Measurements from ENCODE around the gene EGFLAM. TPM values are rescaled to one million over a fixed set of nuclear protein-coding genes. Genes with fewer than 3 reads are reported as not detected.

The EGFLAM gene
- polyA plus RNA-seq, 1 experiment = 16.4 TPM

- peak; percentile 46 for DNase-seq (ENCODE audit: low read depth, low spot score)
- no peak overlapping the region for H3K27ac ChIP-seq (ENCODE audit: low read depth, low read length)
- TF ChIP-seq CTCF (IDR thresholded peaks at IDR 0.05; ENCODE audit: low read depth, low read length) = peak; percentile 86
- ChIA-PET CTCF (interaction anchor here (0.6 to 3.3 kb wide), 43 partner anchors 10 to 900 kb away, joined by 3 to 71 read pairs (median 5); no protein-coding TSS in a partner anchor), POLR2A (interaction anchor here (0.5 kb wide), 1 partner anchor 462 kb away, joined by 3 read pairs; no protein-coding TSS in a partner anchor)
- no peak overlapping the region for H3K4me3 ChIP-seq (ENCODE audit: low read depth, low read length)
- no peaks in the 10 kb centered on the region for H3K9me3 ChIP-seq (ENCODE audit: control insufficient read depth, insufficient read depth, low read length)
- H3K27me3 ChIP-seq (ENCODE audit: control insufficient read depth, insufficient read depth, low read length) = peaks cover 25% of the 10 kb centered on the region
Observed at GRCh38 chr5:38382898-38383297, 124.5 kb downstream of the EGFLAM start.

- Histone ChIP-seq H3K4me3 (ENCODE audit: low read depth, low read length) (no peak overlapping the region), H3K27ac (ENCODE audit: low read depth, low read length) (no peak overlapping the region), H3K27me3 (ENCODE audit: control insufficient read depth, insufficient read depth, low read length) (peaks cover 18% of the 10 kb centered on the region), H3K9me3 (ENCODE audit: control insufficient read depth, insufficient read depth, low read length) (no peaks in the 10 kb centered on the region)
- no peak for TF ChIP-seq CTCF (IDR thresholded peaks at IDR 0.05; ENCODE audit: low read depth, low read length)
- ChIA-PET POLR2A (no interaction called here), CTCF (interaction anchor here (0.7 to 3.3 kb wide), 22 partner anchors 9 to 696 kb away, joined by 3 to 71 read pairs (median 6); no protein-coding TSS in a partner anchor)
- DNase-seq (ENCODE audit: low read depth, low spot score) = no peak
Observed at GRCh38 chr5:38383701-38384100, 125.3 kb downstream of the EGFLAM start.

DNA sequence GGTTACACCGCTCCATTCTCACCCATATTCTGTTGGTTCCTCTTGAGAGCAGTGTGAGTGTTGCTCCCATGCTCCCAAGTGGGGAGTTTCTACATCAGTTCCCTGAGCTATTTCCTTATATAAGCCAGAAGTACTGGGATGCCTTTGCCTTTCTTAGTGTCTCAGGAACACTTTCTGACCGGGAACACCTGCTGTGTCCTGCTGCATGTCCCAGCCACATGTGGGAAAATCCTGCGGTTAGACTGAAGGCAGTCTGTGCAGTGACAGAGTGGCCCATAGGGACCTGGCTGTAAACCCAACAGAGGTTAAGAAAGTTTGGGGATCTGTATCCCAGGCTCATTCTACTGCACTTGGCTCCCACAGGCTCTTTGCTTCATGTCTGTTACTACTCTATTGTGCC, 126.0 kb downstream of the EGFLAM start:
- POLR2A ChIA-PET = no interaction called here
- no peak for DNase-seq (ENCODE audit: low read depth, low spot score)
- Histone ChIP-seq H3K4me3 (ENCODE audit: low read depth, low read length) (no peak overlapping the region), H3K9me3 (ENCODE audit: control insufficient read depth, insufficient read depth, low read length) (no peaks in the 10 kb centered on the region), H3K27me3 (ENCODE audit: control insufficient read depth, insufficient read depth, low read length) (peaks cover 11% of the 10 kb centered on the region), H3K27ac (ENCODE audit: low read depth, low read length) (no peak overlapping the region)
- CTCF ChIA-PET = interaction anchor here (1.8 to 3.3 kb wide), 5 partner anchors 11 to 431 kb away, joined by 8 to 71 read pairs (median 19); no protein-coding TSS in a partner anchor
- TF ChIP-seq CTCF (IDR thresholded peaks at IDR 0.05; ENCODE audit: low read depth, low read length) = no peak

DNA sequence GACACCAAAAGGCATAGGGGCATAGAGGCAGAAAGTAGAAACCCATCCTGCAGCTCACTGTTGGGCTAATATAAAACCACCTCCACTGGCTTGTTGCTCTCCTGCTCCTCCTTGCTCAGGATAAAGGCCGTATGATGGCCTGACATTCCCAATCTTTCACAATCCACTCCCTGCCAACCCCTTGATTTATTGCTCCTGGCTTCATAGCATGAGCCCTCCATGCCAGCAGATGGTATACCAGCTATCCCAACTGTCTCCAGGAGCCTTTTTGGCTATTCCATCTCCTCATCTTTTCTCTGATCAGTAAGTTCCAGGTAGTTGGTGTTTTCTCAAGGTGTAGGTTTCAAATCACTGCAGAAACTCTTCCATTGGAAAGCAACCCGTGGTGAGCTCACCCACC, 128.8 kb downstream of the EGFLAM start:
- H3K9me3 ChIP-seq (ENCODE audit: control insufficient read depth, insufficient read depth, low read length) = no peaks in the 10 kb centered on the region
- no peak overlapping the region for H3K4me3 ChIP-seq (ENCODE audit: low read depth, low read length)
- no peak overlapping the region for H3K27ac ChIP-seq (ENCODE audit: low read depth, low read length)
- POLR2A ChIA-PET = no interaction called here
- no peak for TF ChIP-seq CTCF (IDR thresholded peaks at IDR 0.05; ENCODE audit: low read depth, low read length)
- peaks cover 7% of the 10 kb centered on the region for H3K27me3 ChIP-seq (ENCODE audit: control insufficient read depth, insufficient read depth, low read length)
- CTCF ChIA-PET = interaction anchor here (1.0 kb wide), 1 partner anchor 423 kb away, joined by 3 read pairs; no protein-coding TSS in a partner anchor
- DNase-seq (ENCODE audit: low read depth, low spot score) = no peak

DNA sequence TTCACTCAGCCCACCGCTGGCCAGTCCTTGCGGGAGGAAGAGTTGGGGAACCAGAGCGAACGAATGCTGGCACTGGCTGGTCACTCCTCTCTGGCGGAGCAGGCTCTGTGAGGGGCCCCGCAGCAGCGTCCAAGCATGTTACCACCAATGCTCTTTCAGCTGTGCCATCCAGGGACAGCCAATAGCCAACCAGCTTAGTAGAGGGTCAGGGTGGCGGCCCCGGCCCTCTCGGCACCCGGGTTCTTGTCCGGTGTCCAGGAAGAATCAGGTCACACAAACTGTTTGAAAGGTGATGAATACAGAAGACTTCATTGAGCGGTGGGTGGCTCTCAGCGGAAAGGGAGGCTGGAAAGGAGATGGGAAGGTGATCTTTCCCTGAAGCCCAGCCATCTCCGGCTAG, 135.3 kb downstream of the EGFLAM start:
- no peak for DNase-seq (ENCODE audit: low read depth, low spot score)
- Histone ChIP-seq H3K27ac (ENCODE audit: low read depth, low read length) (no peak overlapping the region), H3K9me3 (ENCODE audit: control insufficient read depth, insufficient read depth, low read length) (no peaks in the 10 kb centered on the region; the same call in 1 of the 2 replicates), H3K27me3 (ENCODE audit: control insufficient read depth, insufficient read depth, low read length) (peaks cover 27% of the 10 kb centered on the region), H3K4me3 (ENCODE audit: low read depth, low read length) (no peak overlapping the region)
- ChIA-PET CTCF (interaction anchor here (0.6 kb wide), 1 partner anchor 44 kb away, joined by 5 read pairs; no protein-coding TSS in a partner anchor), POLR2A (no interaction called here)
- TF ChIP-seq CTCF (IDR thresholded peaks at IDR 0.05; ENCODE audit: low read depth, low read length) = no peak

All from AG04450 (cell line).